Activated CD4-positive, alpha-beta T cell treated with anti-CD3 and anti-CD28 coated beads, Interleukin-2, amount 50 U/mL, for 48 hours (primary cell): Measurements from ENCODE around the gene TADA1.
"Not testable (repeated sequence)": the region's sequence is repeated elsewhere in the genome, so short reads cannot be mapped to it uniquely, and the experiment has no call there.

Experiments used
- DNase-seq, 2 experiments: peaks; one replicate each; pipeline ENCODE4 v3.0.0-alpha.2; 2020

The TADA1 gene

DNA sequence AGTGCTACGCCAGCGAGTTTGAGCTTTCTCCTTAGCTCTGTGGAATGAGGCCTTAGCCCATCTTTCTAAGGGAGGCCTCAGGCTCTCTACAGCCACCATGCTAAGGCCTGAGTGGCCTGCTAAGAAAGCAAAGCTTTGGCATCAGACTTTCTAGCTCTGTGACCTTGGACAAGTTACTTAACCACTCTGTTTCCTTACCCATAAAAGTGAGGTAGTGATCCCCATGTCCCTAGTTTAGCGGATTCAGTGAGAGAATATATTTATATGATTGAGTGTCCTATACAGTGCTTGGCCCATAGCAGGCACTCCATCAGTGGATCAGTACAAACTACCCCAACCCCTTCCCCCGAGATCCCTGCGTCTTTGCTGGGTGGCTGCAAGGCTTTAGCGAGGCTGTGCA, 32.7 kb downstream of the TADA1 start:
- DNase-seq = no peak

DNA sequence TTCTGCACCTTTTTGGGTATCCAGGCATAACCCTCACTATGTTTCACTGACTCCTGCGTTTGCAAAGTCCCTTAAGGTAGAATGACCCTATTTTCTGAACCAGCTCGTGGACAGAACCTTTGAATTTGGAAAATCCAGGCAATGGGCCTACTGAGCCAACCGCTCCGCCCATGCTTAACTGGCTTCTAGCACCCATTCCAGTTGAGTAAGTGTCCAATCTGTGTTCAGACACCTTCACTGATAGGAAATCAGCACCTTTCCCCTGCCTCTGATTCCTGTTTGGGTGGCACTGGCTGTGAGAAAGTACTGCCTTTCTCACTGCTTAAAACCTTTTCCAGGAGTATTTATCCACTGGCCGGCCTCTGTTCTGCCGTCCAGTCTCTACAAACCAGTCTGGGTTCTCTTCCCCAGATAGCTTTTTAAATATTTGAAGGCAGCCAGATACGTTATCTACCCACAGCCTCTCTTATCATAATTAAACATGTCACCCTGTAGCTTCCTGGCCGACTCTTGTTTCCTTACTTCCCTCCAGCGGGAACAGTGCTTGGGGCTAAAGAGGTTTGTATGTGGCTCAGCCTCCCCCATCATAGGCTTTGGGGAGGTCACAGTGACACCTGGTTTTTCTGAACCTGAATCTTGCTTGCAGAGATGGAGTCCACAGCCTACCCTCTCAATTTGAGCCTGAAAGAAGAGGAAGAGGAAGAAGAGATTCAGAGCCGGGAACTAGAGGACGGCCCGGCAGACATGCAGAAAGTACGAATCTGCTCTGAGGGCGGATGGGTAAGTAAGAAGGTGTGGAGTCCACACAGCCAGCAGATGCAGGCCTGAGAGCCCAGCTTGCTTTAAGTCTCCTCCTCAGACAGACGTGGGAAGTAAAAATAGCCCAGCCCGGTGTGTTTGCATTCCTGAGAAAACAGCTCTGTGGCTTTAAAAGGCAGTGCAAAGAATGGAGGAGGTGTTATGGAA, 35.5 kb downstream of the TADA1 start:
- no peak for DNase-seq

DNA sequence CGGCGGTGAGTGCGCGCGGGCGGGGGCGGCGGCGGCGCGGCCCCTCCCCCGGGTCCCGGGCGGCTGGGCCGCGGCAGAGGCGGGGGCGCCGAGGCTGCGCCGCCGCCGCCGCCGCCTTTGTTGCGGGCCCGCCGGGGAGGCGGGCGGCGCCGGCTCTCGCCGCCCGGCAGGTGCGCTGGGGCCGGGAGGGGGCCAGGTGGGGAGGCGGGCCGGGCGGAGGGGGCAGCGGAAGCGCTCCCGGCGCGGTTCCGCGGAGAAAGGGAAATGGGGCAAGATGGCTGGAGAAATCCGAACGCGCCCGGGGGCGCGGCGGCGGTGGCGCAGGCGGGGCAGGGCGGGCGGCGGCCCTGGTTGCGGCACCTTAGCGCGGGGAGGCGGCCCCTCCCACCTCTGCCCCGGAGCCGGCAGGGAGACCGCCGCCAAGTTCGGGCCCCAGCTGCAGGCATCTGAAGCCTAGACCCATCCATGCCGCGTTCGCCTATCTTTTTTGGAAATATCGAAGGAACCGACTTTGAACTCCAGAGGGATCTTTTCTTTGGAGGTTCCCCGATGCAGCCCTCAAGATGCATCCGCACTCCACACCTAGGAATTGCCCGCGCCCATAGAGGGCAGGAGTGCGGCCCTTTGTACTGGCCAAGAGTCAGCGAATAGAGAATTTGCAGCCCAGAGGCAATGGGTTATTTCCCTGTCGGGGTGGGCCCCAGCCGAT, 36.3 kb downstream of the TADA1 start:
- peak; percentile 59 to 60 for DNase-seq

DNA sequence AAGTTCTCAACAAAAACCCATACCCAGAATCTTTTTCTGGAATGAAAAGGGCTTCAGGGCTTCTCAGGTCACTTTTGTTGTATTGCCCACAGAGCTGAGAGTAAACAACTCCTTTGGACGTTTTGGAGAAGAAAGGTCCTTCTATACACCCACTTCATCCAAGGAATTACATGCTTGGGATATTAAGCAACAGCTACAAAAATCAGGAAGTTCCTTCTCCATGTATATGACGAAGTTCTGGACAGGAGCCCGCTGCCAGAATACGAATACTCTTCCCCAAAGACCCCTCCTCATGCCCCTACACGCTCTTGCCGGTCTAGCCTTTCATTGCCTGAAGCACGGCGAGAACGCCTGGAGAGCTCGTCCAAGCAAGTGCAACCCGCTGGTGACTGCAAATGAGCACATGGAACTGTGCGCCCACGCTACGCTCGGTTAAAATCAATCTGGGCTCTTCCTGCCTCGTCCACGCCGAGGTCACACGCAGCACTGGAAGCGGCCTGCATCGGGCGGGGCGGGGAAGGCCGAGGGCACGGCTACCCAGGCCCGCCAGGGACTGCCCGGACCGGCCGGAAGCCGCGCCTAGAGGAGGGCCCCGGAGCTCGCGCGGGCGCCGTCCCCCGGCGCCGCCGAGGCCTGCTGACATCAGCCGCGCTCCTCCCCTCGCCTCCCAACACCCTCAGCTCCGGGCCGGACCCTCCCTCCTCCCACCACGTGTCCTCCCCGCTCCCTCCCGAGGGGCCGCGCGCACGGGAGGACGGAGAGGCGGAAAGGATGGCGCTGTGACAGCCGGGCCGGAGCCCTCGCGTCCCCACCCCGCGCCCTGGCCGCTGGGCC, 37.1 kb downstream of the TADA1 start, which contains the start of gene POGK:
POGK (plus strand) TSS at position 710 of the 834 bp plus-strand sequence. CDS start 1,482 bp downstream, outside the sequence.
- DNase-seq = peak; percentile 85 to 89

DNA sequence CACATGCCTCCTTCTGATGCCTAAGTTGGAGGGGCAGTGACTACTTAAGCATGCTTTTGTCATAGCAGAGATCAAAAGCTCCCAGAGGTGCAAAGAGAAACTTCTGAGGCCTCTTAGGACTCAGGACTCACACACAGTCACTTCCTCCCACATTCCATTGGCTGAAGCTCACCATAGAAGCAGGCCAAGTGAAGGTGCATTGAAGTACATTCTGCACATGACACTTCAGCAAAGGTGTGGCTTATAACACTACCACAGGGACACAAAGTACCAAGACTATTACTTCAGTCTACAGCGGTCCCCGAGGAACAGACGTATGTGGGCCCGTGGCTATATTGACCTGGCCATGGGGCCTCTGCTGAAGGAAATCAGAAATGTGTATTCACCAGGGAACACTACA, 39.3 kb downstream of the TADA1 start:
- no peak for DNase-seq

DNA sequence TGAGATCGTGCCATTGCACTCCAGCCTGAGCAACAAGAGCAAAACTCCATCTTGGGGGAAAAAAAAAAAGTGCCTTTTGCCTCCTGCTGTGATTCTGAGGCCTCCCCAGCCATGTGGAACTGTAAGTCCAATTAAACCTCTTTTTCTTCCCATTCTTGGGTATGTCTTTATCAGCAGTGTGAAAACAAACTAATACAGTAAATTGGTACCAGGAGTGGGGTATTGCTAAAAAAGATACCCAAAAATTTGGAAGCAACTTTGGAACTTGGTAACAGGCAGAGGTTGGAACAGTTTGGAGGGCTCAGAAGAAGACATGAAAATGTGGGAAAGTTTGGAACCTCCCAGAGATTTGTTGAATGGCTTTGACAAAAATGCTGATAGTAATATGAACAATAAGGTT, 46.3 kb downstream of the TADA1 start:
- not testable (repeated sequence) for DNase-seq

DNA sequence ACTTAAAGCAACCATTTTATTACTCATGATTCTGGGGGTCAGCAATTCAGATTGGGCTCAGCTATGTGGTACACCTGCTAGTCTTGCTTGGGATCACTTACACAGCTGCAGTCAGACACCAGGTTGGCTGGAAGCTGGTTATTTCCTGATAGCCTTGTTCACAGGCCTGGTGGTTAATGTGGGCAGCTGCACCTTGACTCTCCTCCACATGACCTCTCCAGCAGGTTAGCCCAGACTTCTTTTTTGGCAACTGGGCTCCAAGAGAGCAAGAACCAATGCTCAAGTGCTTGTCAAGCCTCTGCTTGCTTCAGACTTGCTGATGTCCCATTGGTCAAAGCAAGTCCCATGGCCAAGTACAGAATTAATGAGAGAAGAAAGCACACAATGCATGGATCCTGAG, 48.6 kb downstream of the TADA1 start:
- DNase-seq = no peak

DNA sequence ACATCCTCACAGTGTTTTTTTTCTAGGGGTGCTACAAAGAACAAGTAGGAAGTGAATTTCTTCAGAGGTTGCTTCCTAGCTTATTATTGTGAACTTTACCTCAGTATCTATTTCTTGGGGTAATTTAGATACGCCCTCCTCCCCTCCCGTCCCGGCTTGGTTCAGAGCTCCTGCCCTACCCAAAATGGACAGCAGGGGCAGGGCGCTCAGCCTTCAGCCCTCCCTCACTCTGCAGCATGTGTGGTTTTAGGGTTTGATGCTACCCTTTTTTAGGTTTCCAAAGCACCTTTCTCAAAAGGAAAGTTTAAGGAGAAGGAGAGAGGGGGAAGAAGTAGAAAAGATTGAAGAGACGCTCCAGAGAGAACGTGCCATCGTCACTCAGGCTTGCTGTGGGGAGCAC, 53.7 kb downstream of the TADA1 start:
- no peak for DNase-seq

DNA sequence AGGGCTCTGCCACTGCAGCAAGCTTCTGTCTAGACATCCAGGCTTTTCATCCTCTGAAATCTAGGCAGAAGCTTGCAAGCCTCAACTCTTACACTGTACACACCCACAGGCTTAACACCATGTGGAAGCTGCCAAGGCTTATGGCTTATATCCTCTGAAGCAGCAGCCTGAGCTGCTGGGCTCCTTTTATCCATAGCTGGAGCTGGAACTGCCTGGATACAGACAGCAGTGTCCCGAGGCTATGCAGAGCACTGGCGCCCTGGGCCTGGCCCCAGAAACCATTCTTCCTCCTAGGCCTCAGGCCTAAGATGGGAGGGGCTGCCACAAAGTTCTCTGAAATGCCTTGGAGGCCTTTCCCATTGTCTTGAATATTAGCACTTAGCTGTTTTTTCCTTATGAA, 56.1 kb downstream of the TADA1 start:
- DNase-seq = no peak

DNA sequence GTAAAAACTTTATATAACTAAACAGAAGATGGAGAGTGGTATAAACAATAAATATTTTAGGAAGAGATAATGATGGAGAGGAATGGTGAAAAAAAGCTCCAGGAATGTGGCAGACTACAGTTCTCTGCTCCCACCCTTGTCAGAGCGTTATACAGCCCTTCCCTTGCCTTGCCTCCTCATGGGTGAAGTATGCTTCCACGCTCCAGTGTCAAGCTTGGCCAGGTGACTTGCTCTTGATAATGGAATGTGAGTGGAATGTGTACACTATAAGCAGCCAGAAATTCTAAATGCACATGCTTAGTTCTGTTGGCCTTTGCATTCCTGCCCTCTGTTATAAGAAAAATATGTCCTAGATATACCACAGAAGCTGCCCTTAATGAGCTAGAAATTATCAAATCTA, 61.5 kb downstream of the TADA1 start:
- DNase-seq = no peak

DNA sequence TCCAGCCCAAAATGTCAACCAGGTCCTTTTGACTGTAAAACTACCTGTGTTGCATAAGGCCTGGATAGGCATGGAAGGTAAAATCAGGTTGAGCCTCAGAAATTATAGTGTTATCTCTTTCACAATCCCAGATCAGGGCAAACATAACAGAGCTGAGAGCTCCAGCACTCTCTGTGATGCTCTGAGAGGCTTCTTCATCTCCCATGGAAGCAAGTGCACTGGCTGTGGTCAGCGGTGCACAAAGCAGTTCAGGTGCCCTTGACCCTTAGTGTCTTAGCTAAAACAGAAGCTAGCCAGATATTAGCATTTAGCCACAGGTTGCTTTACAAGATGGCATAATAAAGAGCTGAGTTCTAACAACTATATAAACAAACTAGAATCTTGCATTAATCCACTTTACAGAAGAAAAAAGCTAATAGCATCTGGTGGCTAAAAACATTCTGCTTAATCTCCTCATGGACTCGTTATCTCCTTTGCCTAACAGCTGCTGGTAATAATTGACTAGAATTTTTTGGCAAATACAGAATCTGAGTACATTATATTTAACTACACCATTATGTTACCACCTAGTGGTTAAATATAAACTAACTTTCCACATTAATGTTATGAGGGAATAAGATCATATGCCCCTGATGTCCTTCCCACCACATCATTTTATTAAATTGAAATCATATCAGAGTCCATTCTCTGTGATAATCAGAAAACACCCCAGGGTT, 62.4 kb downstream of the TADA1 start:
- DNase-seq = no peak

DNA sequence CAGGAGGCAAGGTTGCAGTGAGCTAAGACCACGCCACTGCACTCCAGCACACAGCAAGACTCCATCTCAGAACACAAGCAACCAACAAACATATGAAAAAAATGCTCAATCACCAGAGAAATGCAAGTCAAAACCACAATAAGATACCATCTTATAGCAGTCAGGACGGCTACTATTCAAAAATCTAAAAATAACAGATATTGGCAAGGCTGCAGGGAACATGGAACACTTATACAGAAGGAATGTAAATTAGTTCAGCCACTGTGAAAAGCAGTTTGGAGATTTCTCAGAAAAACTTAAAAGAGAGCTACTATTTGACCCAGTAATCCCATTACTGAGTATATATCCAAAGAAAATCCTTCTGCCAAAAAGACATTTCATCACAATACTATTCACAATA, 64.4 kb downstream of the TADA1 start:
- no peak for DNase-seq

DNA sequence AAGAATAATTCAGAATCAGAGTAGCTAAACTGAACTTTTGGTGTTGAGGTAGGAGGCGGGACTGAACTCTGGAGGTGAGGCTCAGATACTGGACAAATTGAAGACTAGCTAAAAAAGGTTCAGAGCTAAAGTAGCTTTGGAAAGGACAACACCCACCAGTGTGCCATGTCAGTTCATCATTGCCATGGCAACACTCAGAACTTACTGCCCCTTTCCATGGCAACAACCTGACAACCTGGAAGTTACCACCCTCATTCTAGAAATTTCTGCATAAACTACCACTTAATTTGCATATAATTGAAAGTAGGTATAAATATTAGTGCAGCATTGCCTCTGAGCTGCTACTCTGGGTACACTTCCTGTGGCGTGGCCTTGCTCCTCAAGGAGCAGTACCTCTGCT, 67.1 kb downstream of the TADA1 start:
- DNase-seq = no peak
